Endothelial cell of umbilical vein (primary cell): ENCODE results near the gene ATG7.

Experiments used
- EZH2 ChIP-seq: IDR thresholded peaks from 2 replicates; pipeline ENCODE4 v1.6.1; 2012; ENCODE audit warnings: borderline replicate concordance, low read depth, mild to moderate bottlenecking, moderate library complexity, low read length, inconsistent platforms; ENCODE audit not compliant: severe bottlenecking
- POLR2AphosphoS5 ChIP-seq: IDR thresholded peaks from 2 replicates; pipeline ENCODE4 v1.6.1; 2012; ENCODE audit warnings: low read depth, mild to moderate bottlenecking, control low read depth, low read length, moderate library complexity; ENCODE audit not compliant: insufficient read depth
- TF ChIP-seq, protein P1 (sequence below), 2 donors: IDR thresholded peaks; 1 replicate in 1 of 2; 2 replicates in 1 of 2; pipeline ENCODE4 v1.5.1; 2011; ENCODE audit warnings: low read length in 2 of 2, mild to moderate bottlenecking in 2 of 2, moderate library complexity in 2 of 2, control low read depth in 1 of 2, inconsistent platforms in 1 of 2, low read depth in 1 of 2; ENCODE audit not compliant: insufficient read depth in 1 of 2; ENCODE audit errors: extremely low read depth in 1 of 2

DNA sequence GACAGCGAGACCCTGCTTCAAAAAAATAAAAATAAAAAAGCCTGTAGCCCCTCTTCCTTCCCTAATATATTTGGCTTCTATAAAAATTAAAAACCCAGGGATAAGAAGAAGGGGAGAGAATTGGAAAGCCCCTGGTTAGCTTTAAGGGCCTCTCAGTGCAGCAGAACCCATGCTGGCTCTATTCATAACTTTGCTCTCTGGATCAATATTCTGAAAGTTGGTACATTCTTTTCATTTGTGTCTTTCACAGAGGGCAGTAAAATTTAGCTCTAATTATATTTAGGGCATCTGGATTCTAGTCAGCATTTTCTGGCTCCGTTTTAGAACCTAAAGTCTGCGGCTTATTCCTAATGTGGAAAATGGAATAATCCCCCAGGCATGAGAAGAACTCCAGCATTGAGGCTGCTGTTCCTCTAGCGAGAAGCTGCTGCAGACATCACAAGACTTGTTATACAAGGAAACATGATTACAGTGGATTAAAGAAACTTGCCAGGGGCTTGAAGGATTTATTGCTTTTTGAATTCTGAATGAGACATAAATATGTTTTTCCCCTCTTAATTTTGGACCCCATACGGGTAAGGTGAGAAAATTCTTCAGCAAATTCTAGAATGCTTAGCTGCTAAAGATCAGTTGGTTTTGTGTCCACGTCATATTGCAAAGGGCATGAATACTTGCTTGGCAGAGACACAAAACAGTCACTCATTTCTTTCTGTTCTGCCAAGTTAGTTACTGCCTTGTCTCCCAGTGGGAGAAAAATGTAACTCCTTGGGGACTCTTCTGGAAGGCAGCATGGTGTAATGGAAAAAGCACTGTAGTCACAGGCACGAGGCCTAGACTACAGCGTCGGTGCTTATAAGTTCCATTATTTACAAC lies 193.8 kb downstream of the ATG7 start:
- TF ChIP-seq EZH2 (no peak), POLR2AphosphoS5 (no peak)
- TF ChIP-seq, protein P1, sequence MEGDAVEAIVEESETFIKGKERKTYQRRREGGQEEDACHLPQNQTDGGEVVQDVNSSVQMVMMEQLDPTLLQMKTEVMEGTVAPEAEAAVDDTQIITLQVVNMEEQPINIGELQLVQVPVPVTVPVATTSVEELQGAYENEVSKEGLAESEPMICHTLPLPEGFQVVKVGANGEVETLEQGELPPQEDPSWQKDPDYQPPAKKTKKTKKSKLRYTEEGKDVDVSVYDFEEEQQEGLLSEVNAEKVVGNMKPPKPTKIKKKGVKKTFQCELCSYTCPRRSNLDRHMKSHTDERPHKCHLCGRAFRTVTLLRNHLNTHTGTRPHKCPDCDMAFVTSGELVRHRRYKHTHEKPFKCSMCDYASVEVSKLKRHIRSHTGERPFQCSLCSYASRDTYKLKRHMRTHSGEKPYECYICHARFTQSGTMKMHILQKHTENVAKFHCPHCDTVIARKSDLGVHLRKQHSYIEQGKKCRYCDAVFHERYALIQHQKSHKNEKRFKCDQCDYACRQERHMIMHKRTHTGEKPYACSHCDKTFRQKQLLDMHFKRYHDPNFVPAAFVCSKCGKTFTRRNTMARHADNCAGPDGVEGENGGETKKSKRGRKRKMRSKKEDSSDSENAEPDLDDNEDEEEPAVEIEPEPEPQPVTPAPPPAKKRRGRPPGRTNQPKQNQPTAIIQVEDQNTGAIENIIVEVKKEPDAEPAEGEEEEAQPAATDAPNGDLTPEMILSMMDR (IDR thresholded peaks at IDR 0.05; ENCODE audit: extremely low read depth in 1 of 2, insufficient read depth in 1 of 2, low read depth in 1 of 2, low read length in 2 of 2) = no peak
